GM18517 (cell line): ENCODE measurements around the gene GPC1.
"Not testable (repeated sequence)": the region's sequence is repeated elsewhere in the genome, so short reads cannot be mapped to it uniquely, and the experiment has no call there.

Source experiments
- ATAC-seq: cut with Tn5 transposase; IDR thresholded peaks from one replicate; pipeline ENCODE4 v1.9.1; 2021; ENCODE audit warnings: mild to moderate bottlenecking, moderate library complexity; ENCODE audit not compliant: unreplicated experiment

Gene GPC1, protein sequence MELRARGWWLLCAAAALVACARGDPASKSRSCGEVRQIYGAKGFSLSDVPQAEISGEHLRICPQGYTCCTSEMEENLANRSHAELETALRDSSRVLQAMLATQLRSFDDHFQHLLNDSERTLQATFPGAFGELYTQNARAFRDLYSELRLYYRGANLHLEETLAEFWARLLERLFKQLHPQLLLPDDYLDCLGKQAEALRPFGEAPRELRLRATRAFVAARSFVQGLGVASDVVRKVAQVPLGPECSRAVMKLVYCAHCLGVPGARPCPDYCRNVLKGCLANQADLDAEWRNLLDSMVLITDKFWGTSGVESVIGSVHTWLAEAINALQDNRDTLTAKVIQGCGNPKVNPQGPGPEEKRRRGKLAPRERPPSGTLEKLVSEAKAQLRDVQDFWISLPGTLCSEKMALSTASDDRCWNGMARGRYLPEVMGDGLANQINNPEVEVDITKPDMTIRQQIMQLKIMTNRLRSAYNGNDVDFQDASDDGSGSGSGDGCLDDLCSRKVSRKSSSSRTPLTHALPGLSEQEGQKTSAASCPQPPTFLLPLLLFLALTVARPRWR

DNA sequence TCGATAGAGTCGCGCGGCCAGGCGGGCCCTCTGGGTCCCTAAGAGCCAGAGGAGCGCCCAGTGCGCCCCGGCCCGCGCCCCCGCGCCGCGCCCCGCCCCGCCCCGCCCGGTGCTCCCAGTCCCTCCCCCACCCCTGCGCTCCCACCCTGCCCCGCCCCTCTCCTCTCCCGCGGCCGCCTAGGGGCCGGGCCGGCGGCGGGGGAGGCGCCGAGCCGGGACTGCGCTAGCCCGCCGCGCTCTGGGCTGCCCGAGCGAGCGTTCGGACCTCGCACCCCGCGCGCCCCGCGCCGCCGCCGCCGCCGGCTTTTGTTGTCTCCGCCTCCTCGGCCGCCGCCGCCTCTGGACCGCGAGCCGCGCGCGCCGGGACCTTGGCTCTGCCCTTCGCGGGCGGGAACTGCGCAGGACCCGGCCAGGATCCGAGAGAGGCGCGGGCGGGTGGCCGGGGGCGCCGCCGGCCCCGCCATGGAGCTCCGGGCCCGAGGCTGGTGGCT, at the start of gene GPC1:
GPC1 (plus strand) TSS at position 207 of the 491 bp plus-strand sequence; CDS start at position 463, 256 bp downstream.
- ATAC-seq, result peak; percentile 42

DNA sequence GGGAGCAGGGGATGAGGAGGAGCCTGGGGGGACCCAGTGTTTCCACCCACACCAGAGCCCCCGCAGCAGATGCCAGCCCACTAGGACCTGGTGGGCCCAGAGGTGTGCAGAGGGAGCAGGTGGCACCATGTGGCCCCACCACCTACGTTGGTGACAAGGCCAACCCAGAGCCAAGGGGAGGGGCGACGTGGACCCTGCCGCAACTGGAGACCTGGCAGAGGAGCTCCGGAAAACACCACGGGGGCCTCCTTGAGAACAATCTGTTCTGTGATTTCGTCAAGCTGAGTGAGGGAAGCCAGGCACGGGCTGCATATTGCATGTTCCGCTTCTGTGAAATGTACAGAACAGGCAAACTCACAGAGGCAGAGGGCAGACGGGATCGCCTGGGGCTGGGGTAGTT, 49.1 kb upstream of the GPC1 start:
- ATAC-seq, result no peak

DNA sequence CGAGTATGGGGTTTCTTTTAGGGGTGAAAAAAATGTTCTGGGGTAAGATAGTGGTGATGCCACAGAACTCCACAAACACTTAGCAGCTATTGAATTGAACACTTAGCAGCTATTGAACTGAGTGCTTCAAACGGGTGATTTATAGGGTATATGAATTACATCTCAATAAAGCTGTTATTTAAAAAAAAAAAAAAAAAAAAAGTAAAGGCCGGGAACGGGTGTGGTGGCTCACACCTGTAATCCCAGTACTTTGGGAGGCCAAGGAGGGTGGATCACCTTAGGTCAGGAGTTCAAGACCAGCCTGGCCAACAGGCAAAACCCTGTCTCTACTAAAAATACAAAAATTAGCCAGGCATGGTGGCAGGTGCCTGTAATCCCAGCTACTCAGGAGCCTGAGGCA, 48.7 kb upstream of the GPC1 start:
- ATAC-seq, result not testable (repeated sequence)

DNA sequence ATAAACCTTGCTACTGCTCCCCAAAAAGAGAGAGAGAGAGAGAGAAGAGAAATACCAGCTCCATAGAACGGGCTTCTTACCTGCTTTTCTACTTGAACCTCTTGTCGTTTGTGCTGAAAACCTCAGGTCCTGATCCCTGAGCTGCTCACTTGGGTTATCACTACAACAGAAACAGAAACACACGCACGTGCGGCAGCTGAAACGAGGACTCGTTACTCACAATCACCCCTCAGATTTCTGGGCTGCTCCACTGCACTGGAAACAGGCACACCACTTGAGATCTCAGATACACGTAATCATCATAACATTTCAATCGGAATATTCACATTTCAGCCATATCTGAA, 48.2 kb upstream of the GPC1 start:
- ATAC-seq, result no peak

DNA sequence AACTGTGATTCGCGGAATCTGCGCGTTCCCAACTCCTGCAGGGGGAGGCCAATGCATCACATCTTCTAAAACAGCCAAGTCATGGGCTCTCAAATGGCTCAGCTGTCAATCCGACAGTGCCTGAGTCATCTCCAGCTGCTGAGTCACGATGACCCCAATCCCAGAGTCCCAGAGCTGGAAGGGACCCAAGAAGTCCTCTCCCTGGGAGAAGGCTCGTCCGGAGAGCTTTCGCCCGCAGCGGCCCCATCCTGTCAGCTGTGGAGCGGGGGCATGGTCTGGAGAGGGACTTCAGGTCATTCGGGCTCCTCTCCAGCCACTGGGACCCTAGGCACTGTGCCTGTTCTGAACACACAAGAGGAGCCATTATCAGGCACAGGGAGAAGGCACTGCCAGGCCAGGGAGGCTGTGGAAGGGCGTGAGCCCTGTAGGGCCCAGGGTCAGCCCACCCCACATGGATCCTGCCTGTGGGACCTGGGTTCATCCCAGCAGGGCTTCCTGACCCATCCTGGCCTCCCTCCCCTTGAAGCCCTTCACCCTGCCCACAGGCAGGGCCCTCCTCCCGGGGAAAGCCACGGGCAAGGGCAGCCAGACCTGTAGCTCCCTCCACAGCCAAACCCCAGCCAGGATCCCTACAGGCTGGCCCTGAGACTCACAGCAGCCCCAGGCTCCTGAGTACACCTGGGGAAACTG, 47.6 kb upstream of the GPC1 start:
- no peak for ATAC-seq

DNA sequence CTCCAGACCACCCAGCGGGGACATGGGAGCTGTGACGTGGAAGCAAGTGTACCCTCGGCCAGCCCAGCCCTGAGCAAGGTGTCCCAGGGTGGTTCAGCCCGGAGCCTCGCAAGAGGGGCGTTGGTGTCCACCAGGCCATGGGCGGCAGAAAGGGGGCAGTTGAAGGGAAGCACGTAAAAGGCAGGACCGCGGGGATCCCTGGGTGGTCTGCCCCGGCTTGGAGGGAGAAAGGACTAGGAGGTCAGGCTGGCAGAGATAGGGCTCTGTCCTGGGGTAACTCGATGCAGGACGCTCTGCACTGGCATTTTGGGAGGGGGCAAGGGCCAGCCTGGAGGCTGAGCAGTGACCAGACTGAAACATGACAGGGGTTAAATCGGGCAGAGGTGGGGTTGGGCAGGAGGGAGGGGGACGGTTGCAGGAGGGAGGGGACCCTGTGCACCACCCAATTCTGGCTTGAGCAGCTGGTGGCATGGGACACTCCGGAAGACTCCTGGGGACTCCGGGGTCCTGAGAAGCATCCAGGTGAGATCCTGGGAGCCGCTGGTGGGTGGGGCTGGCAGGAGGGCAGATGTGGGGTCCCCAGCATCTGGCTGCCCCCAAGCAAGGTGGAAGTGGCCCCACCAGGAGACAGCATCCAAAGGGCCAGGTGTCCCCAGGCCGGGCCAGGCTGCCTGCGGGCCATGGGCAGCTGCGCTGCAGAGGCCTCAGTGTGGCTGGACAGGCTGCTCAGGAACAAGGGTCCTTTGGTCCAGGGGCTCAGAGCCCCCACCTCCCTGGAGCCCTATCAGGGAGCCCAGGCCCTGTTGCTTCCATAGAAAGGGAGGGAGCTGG, 46.8 kb upstream of the GPC1 start:
- ATAC-seq, result no peak

DNA sequence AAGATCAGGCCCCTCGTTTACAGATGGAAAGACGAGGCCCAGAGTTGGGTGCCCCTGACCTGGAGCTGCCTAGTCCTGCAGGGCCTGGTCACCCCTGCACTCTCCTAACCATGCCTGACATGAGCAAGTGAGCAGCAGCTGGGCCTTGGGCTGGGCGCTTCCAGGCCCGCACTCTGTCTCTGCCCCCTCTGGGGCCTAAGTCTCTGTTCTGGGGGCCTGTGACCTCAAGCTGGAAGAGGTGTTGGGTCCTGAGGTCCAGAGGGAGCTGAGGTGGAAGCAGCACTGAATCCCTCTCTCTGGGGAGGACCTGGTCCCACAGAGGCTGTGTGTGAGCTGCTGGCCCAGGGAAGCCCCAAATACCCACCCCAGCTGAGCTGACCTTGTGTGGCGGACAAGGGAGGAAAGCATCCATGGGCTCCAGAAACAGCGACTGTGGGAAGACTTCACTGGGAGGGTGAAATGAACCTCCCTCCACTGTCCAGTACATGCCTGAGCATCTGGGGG, 46.1 kb upstream of the GPC1 start:
- no peak for ATAC-seq

DNA sequence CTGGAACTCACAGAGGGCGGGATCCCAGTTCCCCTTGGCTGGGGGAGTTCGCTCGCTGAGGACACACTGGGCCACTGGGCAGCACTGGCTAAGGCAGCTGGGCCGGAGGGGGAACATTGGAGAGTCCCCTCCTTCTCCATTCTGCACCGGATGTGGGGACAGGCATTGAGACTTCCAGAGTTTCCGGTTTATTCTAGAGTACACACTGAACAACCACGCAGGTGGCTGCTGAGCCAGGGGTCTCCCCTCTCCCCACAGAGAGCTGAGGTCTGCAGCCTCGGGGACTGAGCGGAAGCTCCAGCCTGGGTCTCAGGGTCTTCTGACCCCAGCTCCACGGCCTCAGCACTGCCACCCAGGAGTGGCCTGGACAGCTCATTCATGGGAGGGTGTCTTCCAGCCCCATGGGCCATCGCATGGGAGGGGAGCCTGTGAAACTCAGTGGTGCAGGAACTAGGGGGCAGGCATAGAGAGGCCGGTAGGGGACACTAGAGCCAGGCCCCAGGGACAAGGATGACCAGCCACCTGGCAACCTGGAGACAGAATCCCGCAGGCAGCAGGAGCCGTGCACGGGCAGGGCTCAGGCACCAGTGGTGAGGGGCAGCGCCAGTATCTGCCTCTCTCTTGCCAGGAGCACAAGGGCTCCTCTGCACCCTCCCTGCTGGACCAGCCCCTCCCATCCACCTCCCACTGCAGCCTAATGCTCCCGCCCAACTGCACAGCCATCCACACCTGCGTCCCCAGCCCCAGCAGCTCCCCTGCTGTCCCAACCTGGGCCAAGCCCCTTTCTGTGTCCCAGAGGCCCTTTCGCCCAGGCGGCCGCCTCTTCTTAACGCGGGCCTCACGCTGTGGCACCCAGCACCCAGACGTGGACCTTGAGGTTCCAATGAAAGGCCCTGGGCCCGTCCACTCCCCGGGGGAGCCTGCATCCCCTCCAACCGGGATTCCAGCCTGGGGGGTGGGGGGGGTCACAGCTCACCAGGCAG, 45.1 kb upstream of the GPC1 start:
- no peak for ATAC-seq

DNA sequence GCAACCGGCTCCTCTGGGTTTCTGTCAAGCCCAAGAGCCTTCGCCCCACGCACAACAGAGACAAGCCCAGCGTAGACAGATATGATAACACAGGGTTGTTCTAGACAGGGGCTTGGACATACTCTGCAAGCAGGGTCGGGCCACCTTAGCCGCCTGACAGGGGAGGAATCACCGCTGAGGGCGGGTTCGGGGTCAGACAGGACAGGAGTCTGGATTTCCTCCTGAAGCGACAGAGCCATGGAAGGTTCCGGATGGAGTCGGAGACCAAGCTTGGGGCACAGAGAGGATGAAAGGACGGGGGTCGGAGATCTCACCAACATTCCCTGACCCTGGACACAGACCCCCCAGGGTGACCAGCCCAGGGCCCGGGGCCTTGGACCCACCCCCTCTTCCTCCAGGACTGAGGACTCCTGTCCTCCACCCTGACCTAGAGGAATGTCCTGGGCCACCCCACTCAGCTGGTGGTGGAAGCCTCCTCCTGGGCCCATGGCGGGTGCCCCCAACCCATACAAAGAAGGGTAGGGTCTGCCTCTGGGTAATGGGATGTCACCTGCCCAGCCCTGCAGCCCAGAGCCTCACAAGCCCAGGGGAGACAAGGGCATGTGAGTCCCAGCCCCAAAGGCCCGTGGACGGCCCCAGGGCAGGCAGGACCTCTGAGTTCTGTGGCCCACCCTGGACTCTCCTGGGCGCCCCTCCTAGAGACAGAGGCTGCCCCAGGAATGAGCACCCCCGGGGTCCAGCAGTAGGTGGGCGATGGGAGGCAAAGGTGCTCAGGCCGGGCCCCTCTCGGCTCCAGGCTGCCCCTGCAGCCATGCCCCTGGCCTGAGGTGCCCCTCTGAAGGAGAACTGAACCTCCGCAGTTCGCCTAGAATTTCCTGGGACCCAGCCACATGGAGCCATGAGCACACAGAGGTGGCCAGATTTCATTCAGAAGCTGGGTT, 44.1 kb upstream of the GPC1 start:
- ATAC-seq, result no peak

DNA sequence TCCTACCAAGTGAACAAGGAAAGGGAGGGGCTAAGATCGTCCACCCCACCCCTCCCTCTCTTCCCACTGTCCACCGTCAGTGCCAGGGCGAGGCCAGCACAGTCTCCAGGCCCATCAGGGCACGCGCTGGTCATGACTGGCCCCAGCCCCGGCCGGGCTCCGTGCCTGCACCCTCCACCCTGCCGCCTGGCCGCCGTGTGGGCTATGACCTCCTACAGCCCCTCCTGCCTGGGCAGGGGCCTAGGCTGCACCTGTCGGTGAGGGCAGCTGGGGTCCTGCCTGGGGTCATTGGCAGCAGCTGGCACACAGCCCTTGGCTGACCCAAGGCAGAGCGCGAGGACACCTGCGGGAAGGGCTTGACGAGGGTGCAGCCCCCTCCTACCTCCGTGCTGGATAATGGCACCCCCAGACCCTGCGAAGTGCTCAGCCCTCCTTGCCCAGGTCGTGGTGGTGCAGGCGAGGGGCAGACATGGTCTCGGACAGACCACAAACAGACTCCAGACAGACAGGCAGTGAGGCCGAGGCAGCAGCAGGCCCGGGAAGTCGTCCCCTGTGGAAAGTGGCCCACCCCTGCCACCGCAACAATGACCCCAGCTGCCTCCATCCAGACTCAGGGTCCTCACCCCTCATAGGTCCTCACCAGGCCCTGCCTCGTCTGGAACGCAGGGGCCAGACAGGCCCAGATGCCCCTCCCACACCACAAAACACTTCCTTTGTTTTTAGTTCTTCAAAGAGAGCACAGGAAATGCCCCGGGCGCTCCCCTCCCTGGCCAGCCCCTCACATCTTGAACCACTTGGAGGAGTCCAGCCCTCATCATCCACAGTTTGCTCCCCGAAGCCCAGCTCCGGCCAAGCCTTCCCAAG, 43.1 kb upstream of the GPC1 start:
- no peak for ATAC-seq

DNA sequence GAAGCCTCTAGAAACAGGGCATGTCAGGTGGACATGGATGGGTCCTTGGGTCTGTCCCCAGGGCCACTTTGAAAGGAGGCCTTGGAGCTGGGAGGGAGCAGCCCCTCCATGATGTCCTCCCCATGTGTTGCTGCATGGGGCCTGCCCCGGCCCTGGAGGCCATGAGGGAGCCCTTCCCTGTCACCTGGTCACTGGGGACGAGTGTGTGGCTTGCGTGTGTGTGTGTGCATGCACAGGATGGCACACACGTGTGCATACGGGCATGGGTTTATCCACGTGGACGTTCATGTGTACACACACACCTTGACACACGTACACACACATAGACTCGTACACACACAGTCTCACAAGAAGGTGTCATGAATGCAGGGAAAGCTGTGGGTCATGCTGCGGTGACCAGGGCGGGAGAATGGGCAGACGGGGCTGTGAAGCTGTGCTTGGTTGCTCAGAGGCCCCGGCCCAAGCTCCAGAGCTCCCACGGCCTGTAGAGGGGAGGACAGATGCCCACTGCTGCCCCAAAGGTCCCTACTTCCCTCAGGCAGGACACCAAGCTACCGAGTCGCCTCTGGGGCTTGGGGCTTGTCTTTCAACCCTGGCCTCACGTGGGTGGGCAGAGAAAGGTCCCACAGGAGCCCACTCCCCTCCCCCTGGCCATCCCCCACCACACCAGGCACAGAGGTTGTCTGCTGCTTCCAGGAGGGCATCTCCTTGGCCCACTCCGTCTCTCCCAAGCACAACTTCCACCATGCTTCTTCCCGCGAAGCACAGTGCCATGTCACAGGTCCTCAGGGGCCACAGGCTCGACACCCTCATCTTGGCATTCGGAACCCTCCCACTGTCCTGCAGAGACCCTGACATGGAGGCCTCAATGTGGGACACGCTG, 42.3 kb upstream of the GPC1 start:
- no peak for ATAC-seq

DNA sequence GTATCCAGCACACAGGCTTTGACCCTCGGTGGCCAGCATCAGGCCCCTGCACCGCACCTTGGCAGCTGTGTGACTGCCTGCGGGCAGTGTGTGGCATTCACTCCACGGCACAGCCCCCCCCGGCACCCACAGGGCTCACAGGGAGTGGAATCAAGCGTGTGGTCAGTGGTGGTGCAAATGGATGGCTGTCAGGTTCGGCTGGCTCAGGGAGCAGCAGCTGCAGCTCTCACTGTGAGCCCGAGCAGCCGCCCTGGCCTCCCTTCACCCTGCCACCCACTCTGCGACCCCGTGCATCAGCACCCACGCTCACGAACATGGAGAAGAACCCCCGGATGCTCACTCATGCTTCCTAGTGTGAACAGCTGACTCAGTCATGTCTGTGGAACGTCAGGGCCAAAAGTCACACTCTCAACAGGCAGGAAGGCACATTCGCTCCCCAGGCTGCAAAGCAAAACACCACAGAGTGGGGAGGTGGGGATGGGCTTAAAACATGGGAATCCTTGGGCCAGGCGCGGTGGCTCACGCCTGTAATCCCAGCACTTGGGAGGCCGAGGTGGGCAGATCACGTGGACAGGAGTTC, 41.5 kb upstream of the GPC1 start:
- ATAC-seq, result no peak

DNA sequence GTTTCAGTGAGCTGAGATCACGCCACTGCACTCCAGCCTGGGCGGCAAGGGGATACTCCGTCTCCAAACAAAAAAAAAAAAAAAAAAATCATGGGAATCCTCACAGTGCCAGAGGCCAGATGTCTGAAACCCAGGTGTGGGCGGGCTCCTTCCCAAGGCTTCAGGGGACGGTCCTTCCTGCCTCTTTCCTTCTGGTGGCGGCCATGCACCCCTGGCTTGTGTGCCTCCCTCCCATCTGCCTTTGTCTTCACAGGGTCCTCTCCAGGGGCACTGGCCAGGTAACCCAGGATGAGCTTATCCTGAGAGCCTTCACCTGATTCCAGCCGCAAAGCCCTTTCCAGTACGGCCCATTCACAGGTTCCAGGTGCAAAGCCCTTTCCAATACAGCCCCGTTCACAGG, 40.9 kb upstream of the GPC1 start:
- ATAC-seq, result no peak

DNA sequence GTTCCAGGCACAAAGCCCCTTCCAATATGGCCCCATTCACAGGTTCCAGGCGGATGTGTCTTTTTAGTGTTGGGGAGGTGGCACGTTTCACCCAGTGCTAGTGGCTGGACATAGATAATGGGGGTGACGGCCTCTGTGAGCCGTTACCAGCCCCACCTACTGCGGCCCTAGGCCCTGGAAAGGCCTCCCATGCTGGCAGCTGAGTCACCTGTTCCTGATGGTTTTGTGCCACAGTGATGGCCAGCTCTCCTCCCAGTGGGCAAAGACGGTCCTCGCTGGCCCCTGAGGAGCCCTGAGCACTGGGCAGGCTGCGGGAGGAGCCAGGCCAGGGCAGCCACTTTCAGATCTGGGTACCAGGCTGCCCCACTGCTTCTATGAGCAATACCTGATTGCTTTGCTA, 40.0 kb upstream of the GPC1 start:
- ATAC-seq, result no peak

DNA sequence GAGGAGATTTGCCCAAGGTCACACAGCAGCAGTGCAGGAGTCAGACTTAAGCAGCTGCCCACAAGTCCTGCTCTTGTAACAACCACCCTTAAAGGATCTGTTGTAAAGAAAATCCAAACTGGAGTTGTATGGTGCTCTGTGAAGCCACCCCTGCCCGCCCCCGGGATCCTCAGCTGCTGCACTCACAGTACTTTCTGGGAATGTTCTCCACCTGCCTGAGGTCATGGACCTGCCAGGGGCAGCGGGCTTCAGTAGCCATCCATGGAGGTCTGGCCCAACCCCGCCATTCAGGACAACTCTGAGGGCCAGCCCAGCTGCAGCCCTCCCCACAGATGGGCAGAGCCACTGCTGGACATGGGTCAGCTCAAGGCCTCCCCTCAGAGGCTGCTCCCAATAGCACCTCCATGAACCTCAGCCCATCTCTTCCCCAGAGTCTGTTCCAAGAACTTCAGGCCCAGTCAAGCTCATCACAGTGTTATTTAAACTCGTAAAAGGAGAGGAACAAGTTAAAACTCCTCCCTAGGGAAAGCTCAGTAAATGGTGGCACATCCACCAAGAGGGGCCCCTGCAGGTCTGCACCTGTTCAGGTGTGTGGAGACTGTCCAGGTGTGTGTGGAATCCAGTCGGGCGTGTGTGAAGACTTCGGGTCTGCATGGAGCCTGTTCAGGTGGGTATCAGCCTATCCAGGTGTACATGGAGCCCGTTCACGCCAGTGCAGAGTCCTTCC, 39.4 kb upstream of the GPC1 start:
- ATAC-seq, result no peak
